Lower lobe of right lung (tissue), 2 donors: ENCODE measurements around the gene KCNK16. TPM values are rescaled to one million over a fixed set of nuclear protein-coding genes. Genes with fewer than 3 reads are reported as not detected.

ENCODE experiments used
- ATAC-seq, 2 donors: fragments of 200-7000 bp; cut with Tn5 transposase; one replicate each; pipeline ENCODE4 v1.9.1; 2020 to 2022; ENCODE audit warnings: mild to moderate bottlenecking in 2 of 2, moderate library complexity in 2 of 2
- DNase-seq: peaks from one replicate; pipeline ENCODE4 v3.0.0-alpha.2; 2020
- H3K27ac ChIP-seq: fragments of 200-600 bp; one replicate; pipeline ENCODE4 v1.8.0; 2022
- H3K27me3 ChIP-seq: fragments of 200-600 bp; one replicate; pipeline ENCODE4 v1.8.0; 2022; ENCODE audit warnings: low read depth
- H3K36me3 ChIP-seq: fragments of 200-600 bp; one replicate; pipeline ENCODE4 v1.8.0; 2022; ENCODE audit warnings: mild to moderate bottlenecking
- H3K4me1 ChIP-seq: fragments of 200-600 bp; one replicate; pipeline ENCODE4 v1.8.0; 2022
- H3K4me3 ChIP-seq: fragments of 200-600 bp; one replicate; pipeline ENCODE4 v1.8.0; 2022; ENCODE audit warnings: mild to moderate bottlenecking
- H3K9me3 ChIP-seq: fragments of 200-600 bp; one replicate; pipeline ENCODE4 v1.8.0; 2022
- CTCF ChIP-seq: fragments of 200-600 bp; IDR thresholded peaks from one replicate; pipeline ENCODE4 v1.8.0; 2022; ENCODE audit warnings: antibody characterized with exemption, mild to moderate bottlenecking
- intact Hi-C: fragments of 100-400 bp; cut with DNase I; formaldehyde crosslinking; loops from one replicate; pipeline ENCODE4 v1.11.0; 2022
- total RNA-seq: library from RNA; stranded (reverse); fragmentation: NEBNext Ultra II Directional; extraction: Animal tissue kit (Norgen Biotek cat#: 25700); gene quantifications from one replicate; pipeline ENCODE4 v1.2.1, GENCODE V29; 2021
- donor health status: DM: no; HTN: yes; CAD: no; lungs with severe emphysema.

Gene KCNK16
- total RNA-seq, 1 donor from 2014 or later, result not detected

- intact Hi-C loops, result no loop called here
- TF ChIP-seq CTCF, result no peak
- Histone ChIP-seq H3K27ac (no peak overlapping the region), H3K9me3 (no peaks in the 10 kb centered on the region), H3K36me3 (no peaks in the 10 kb centered on the region), H3K4me3 (no peak overlapping the region), H3K27me3 (no peaks in the 10 kb centered on the region), H3K4me1 (peaks cover 7% of the 10 kb centered on the region)
- DNase-seq (no peak), ATAC-seq (no peak)
These were observed 21.8 kb downstream of the KCNK16 start for GRCh38 chr6:39300739-39301138.

- Histone ChIP-seq H3K36me3 (no peaks in the 10 kb centered on the region), H3K4me3 (no peak overlapping the region), H3K9me3 (no peaks in the 10 kb centered on the region), H3K4me1 (peaks cover 7% of the 10 kb centered on the region), H3K27ac (no peak overlapping the region), H3K27me3 (no peaks in the 10 kb centered on the region)
- ATAC-seq, result no peak
- no peak for TF ChIP-seq CTCF
- intact Hi-C loops, result no loop called here
- peak; percentile 54 for DNase-seq
These were observed 24.4 kb downstream of the KCNK16 start for GRCh38 chr6:39298061-39298460.

- Histone ChIP-seq H3K27me3 (no peaks in the 10 kb centered on the region), H3K36me3 (no peaks in the 10 kb centered on the region), H3K4me3 (no peak overlapping the region), H3K4me1 (peaks cover 7% of the 10 kb centered on the region), H3K27ac (no peak overlapping the region), H3K9me3 (no peaks in the 10 kb centered on the region)
- TF ChIP-seq CTCF, result no peak
- intact Hi-C loops, result no loop called here
- ATAC-seq (peak; percentile 49 to 50), DNase-seq (no peak)
These were observed 25.5 kb downstream of the KCNK16 start for GRCh38 chr6:39296745-39297640.

GRCh38 chr6:39295611-39296011 lies 26.9 kb downstream of the KCNK16 start:
- Histone ChIP-seq H3K4me3 (no peak overlapping the region), H3K4me1 (peaks cover 7% of the 10 kb centered on the region), H3K36me3 (no peaks in the 10 kb centered on the region), H3K9me3 (no peaks in the 10 kb centered on the region), H3K27ac (no peak overlapping the region), H3K27me3 (no peaks in the 10 kb centered on the region)
- intact Hi-C loops, result no loop called here
- no peak for TF ChIP-seq CTCF
- no peak for DNase-seq
- peak in 1 of 2 donors; percentile 55 for ATAC-seq

GRCh38 chr6:39294899-39295298 lies 27.6 kb downstream of the KCNK16 start:
- TF ChIP-seq CTCF, result no peak
- no peaks in the 10 kb centered on the region for H3K9me3 ChIP-seq
- no peaks in the 10 kb centered on the region for H3K36me3 ChIP-seq
- no peak overlapping the region for H3K27ac ChIP-seq
- ATAC-seq, result no peak
- no peaks in the 10 kb centered on the region for H3K27me3 ChIP-seq
- no peak for DNase-seq
- intact Hi-C loops, result no loop called here
- H3K4me3 ChIP-seq, result no peak overlapping the region
- H3K4me1 ChIP-seq, result peaks cover 7% of the 10 kb centered on the region
